Stimulated activated CD8-positive, alpha-beta memory T cell treated with anti-CD3 and anti-CD28 coated beads, Interleukin-7, amount 100 ng/mL, for 24 hours (primary cell): ENCODE results near the gene RET.

Experiments
- DNase-seq: peaks from one replicate; pipeline ENCODE4 v3.0.0-alpha.2; 2020; ENCODE audit warnings: low read depth

RET gene

GRCh38 chr10:43076876-43077420 is at the start of gene RET:
Gene RET (plus strand): TSS chr10:43077069. CDS start chr10:43077259, 190 bp downstream.
- peak; percentile 5 for DNase-seq

DNA sequence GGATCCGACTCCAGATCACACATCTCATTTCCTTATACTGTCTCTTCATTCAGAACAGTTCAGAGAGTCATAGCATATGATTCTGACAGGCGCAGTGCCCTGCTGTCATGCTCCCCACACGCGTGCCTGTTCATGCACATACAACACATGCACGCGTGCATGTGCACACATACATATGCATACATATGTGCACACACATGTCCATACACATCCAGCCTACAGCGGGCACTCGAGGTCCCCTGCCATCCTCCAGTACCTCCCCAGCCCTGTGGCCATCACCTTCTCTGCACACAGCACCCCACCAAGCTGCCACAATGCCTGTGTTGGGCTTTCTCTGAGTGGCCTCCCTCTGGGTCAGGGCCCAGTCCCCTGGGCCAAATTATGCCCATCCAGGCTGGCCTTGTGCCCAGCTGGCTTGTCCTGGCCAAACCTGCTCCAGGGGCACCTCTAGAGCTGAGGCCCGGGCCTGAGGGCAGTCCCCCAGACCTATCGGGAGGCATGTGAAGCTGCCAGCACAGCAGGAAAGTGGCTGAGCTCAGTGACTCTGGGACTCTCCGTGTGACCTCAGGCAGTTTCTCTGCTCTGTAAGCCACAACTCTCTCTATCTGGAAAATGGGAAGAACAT is 49.4 kb upstream of the RET start:
- no peak for DNase-seq

DNA sequence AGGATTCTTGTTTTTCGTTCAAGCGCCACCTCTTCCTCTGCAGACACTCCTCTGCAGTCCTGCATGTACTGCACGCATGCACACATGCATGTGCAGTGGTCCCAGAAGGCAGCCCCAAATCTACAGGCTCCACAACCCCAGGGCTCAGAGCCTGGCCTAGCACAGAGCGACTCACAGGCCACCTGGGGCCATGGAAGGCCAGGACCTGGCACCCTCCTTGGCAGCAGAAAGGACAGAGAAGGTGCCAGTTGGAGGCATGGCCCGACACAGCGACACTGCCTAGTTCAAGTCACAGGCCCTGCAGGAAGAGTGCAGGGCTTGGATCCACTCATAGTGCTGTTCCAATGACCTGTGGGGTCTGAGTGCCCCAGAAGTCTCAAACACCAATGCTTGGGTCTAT is 48.7 kb upstream of the RET start:
- DNase-seq: no peak

GRCh38 chr10:43029043-43029442 is 47.8 kb upstream of the RET start:
- DNase-seq: no peak

DNA sequence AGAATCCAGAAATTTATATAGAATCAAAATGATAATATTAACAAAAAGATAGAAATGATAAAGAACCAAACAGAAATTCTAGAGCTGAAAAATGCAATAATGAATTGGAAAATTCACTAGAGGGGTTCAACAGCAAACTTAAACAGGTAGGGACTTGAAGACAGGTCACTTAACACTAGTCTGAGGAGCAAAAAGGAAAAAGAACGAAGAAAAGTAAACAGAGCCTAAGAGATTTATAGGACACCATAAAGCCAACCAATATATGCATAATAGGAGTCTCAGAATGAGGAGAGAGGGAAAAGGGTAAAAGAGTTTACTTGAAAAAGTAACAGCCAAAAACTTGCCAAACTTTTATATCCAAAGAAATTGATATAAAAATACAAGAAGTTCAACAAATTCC is 44.3 kb upstream of the RET start:
- DNase-seq: no peak

DNA sequence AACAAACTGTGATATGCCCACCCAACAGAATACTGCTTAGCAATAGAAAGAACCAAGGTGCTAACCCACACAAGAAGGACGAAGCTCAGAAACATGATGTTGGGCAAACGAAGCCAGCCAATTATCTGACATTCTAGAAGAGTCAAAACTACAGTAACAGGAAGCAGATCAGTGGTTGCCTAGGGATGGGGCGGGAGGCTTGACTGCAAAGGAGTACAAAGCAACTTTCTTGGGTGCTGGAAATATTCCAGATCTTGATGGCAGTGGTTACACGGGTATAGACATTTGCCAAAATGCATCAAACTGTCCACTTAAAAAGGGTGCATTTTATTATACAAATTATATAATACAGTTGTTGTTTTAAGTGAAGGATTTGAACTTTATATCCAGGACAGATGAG is 41.1 kb upstream of the RET start:
- no peak for DNase-seq

DNA sequence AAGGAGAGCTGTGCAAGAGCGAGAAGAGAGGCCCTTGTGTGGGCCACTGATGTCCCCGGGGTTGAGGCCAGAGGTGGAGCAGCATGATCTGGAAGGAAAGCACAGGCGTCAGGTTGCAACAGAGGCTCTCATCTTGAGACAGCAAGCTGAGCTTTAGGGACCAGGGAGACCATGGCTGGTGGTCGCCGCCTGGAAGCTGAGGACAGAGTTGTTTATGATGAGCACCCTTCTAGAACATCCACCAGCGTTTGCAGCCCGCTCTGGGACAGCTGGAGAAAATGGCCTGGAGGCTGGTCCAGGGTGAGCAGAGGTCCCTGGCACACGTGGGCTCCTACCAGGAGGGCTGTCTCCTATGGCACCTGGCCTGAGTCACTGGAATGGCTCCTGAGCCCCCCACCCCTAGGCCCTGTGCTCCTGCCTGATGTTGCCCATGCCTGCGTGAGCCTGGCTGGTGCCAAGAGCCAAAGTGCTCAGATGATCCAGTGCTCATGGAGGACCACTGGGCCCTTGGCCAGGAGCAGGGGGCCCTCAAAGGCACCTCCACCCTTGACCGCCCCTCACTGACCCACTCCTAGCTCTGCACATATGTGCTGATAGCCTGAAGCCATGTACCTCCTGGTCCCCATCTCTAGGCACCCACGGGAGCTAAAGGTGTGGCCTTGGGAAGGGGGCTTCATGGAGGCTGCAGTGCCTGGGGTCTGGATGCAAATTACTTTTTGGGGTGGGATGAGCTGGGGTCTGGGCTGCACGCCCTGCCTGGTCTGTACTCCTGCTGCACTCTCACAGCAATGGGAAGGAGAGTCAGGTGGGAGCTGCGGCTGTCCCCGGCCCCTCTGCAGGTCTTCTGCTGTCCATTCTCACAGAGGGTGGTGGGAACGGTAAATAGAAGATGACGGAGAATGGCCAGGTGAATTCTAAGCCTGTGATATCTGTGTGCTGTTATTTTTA is 40.1 kb upstream of the RET start:
- DNase-seq: no peak

DNA sequence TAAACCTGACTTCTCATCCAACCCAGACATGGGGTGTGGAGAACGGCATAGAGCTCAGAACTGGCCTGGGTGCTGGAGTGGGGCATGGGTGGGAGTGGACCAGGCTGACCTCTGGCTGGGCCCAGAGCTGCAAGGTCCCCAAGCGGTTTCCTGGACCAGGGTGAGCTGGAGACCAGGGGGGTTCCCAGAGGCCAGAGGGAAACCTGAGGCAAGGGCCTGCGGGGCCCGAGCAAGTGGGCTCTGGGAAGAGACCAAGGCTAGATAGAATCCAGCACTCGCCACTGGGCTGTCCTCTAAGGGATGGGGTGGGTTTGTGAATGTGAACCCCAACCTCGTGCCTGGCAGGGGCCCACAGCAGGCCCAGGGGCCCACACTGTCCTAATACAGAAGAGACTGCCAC is 39.4 kb upstream of the RET start:
- DNase-seq: no peak

GRCh38 chr10:43037942-43038782 is 38.7 kb upstream of the RET start:
- no peak for DNase-seq

GRCh38 chr10:43038783-43039623 is 37.9 kb upstream of the RET start:
- no peak for DNase-seq

GRCh38 chr10:43039624-43040481 is 37.0 kb upstream of the RET start:
- DNase-seq: no peak

DNA sequence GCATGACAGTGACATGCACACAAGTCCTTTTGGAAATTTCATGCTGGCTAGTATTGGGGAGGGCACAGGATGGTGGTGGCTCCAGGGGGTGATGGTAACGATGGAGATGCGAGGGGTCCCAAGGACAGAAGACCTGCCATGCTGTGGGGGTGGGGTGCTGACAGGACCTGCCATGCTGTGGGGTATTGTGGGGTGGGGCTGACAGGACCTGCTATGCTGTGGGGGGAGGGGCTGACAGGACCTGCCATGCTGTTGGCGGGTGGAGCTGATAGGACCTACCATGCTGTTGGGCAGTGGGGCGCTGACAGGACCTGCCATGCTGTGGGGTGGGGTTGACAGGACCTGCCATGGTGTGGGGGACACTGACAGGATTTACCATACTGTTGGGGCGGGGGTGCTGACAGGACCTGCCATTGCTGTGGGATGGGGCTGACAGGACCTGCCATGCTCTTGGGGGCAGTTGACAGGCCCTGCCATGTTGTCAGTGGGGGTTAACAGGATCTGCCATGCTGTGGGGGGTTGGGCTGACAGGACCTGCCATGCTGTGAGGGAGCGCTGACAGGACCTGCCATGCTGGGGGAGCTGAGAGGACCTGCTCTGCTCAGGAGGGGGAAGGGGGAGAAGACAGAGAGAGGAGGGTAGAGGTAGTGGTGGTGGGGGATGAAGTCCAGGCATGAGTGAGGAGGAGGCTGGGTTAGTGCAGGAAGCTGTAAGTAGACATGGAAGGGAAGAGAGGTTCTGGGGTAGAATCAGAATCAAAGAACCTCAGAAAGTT is 36.2 kb upstream of the RET start:
- DNase-seq: no peak

DNA sequence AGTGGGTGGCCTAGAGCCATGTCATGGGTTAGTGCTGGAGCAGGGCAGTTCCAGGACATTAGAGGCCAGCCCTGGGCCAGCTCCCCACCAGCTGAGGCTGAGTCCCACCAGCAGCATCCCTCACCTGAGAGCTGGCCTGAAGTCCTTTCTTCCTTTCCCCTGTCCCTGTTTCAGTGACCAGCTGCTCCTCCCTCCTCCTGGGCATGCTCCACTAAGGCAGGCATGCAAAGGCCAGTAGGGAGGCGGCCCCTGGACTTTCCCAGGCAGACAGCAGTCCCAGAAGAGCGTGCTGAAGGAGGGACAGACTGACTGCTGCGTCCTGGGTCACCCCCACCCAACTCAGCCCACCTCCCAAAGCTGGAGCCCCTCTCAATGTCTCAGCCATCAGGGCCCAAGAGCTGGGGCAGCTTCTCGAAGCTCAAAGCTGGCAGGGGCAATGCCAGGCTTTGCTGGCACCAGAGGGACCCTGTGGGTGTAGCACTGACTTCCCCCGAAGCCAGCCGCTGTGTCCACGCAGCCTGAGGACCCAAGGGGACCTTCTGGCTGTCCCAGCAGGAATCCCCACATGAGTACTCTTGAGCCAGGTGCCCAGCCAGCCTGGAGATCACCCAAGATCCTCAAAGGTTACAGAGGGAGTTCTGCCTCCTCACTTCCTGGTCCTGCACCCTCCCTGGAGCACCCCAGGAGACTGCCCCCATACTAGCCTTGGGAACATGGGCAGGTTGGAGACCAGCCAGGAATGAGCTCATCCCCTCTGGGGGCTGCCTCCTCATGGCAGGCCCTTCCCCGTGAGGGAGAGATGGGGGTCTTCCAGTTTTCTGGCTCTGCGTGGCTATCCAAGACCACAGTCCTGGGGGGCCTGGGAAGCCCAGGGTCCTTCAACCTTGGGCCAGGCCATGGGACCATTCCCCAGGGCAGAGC is 35.2 kb upstream of the RET start:
- DNase-seq: no peak

GRCh38 chr10:43042503-43043341 is 34.1 kb upstream of the RET start:
- DNase-seq: no peak

- DNase-seq: no peak
These were observed 33.5 kb upstream of the RET start for GRCh38 chr10:43043342-43043772.

- DNase-seq: no peak
These were observed 33.0 kb upstream of the RET start for GRCh38 chr10:43043773-43044447.

GRCh38 chr10:43044448-43044921 is 32.4 kb upstream of the RET start:
- DNase-seq: no peak
